HepG2 (cell line): ENCODE results near the gene GIN1. TPM values are rescaled to one million over a fixed set of nuclear protein-coding genes. Genes with fewer than 3 reads are reported as not detected.

Experiments used
- ATF5 ChIP-seq: sonication (generic); formaldehyde crosslinking; IDR thresholded peaks from 2 replicates; pipeline ENCODE4 v1.4.0; 2020; ENCODE audit warnings: mild to moderate bottlenecking, low read depth, missing genetic modification reagents
- CREB3 ChIP-seq: sonication (generic); formaldehyde crosslinking; IDR thresholded peaks from 2 replicates; pipeline ENCODE4 v1.5.0; 2020; ENCODE audit warnings: missing genetic modification reagents
- DBP ChIP-seq: sonication (generic); formaldehyde crosslinking; IDR thresholded peaks from 2 replicates; pipeline ENCODE4 v1.4.0; 2020; ENCODE audit warnings: missing genetic modification reagents; ENCODE audit errors: not compliant biosample characterization
- FOXC1 ChIP-seq: sonication (generic); formaldehyde crosslinking; IDR thresholded peaks from 2 replicates; pipeline ENCODE4 v1.8.0; 2022; ENCODE audit warnings: mild to moderate bottlenecking, missing genetic modification reagents, borderline replicate concordance
- GATA4 ChIP-seq: sonication (generic); IDR thresholded peaks from 2 replicates; pipeline ENCODE4 v1.6.1; 2016; ENCODE audit warnings: antibody characterized with exemption, low read depth, borderline replicate concordance
- GFI1 ChIP-seq: sonication (generic); formaldehyde crosslinking; IDR thresholded peaks from 2 replicates; pipeline ENCODE4 v1.5.0; 2020; ENCODE audit warnings: missing genetic modification reagents, mild to moderate bottlenecking, borderline replicate concordance
- GLI4 ChIP-seq: sonication (generic); formaldehyde crosslinking; IDR thresholded peaks from 2 replicates; pipeline ENCODE4 v1.5.1; 2020; ENCODE audit warnings: missing genetic modification reagents, mild to moderate bottlenecking, moderate library complexity, borderline replicate concordance
- GLMP ChIP-seq: sonication (generic); formaldehyde crosslinking; IDR thresholded peaks from 2 replicates; pipeline ENCODE4 v1.9.0; 2021; ENCODE audit warnings: missing genetic modification reagents, mild to moderate bottlenecking, borderline replicate concordance
- MAF1 ChIP-seq: sonication (generic); formaldehyde crosslinking; IDR thresholded peaks from 2 replicates; pipeline ENCODE4 v1.5.0; 2020; ENCODE audit warnings: missing genetic modification reagents, borderline replicate concordance
- MED1 ChIP-seq: sonication (generic); formaldehyde crosslinking; IDR thresholded peaks from 2 replicates; pipeline ENCODE4 v1.4.0; 2020; ENCODE audit warnings: missing genetic modification reagents
- MYPOP ChIP-seq: sonication (generic); formaldehyde crosslinking; IDR thresholded peaks from 2 replicates; pipeline ENCODE4 v1.8.1; 2023; ENCODE audit warnings: mild to moderate bottlenecking, moderate library complexity, missing genetic modification reagents
- NFE2 ChIP-seq: sonication (generic); formaldehyde crosslinking; IDR thresholded peaks from 2 replicates; pipeline ENCODE4 v1.4.0; 2020; ENCODE audit warnings: missing genetic modification reagents
- SCMH1 ChIP-seq: sonication (generic); formaldehyde crosslinking; IDR thresholded peaks from 2 replicates; pipeline ENCODE4 v1.9.0; 2021; ENCODE audit warnings: missing genetic modification reagents, mild to moderate bottlenecking, borderline replicate concordance
- SKI ChIP-seq: fragments of 450-650 bp; IDR thresholded peaks from one replicate; pipeline ENCODE4 v1.6.1; 2018; ENCODE audit warnings: mild to moderate bottlenecking; ENCODE audit not compliant: partially characterized antibody
- ZBTB49 ChIP-seq: sonication (generic); formaldehyde crosslinking; IDR thresholded peaks from 2 replicates; pipeline ENCODE4 v1.4.0; 2020; ENCODE audit warnings: missing genetic modification reagents, borderline replicate concordance
- ZFP36 ChIP-seq: fragments of 150-350 bp; IDR thresholded peaks from 2 replicates; pipeline ENCODE4 v1.6.1; 2018; ENCODE audit warnings: borderline replicate concordance, low read length, low read depth; ENCODE audit not compliant: partially characterized antibody
- ZFP36L2 ChIP-seq: sonication (generic); formaldehyde crosslinking; IDR thresholded peaks from 2 replicates; pipeline ENCODE4 v1.4.0; 2020; ENCODE audit warnings: missing genetic modification reagents
- ZNF138 ChIP-seq: sonication (generic); formaldehyde crosslinking; IDR thresholded peaks from 2 replicates; pipeline ENCODE4 v1.5.0; 2020; ENCODE audit warnings: mild to moderate bottlenecking, low read depth, missing genetic modification reagents
- ZNF24 ChIP-seq: fragments of 450-650 bp; IDR thresholded peaks from 2 replicates; pipeline ENCODE4 v1.6.1; 2017; ENCODE audit warnings: antibody characterized with exemption, mild to moderate bottlenecking
- ZNF30 ChIP-seq: sonication (generic); formaldehyde crosslinking; IDR thresholded peaks from 2 replicates; pipeline ENCODE4 v1.5.0; 2020; ENCODE audit warnings: mild to moderate bottlenecking, missing genetic modification reagents
- ZNF343 ChIP-seq: sonication (generic); formaldehyde crosslinking; IDR thresholded peaks from 2 replicates; pipeline ENCODE4 v1.4.0; 2020; ENCODE audit warnings: mild to moderate bottlenecking, missing genetic modification reagents
- ZNF605 ChIP-seq: sonication (generic); formaldehyde crosslinking; IDR thresholded peaks from 2 replicates; pipeline ENCODE4 v1.8.0; 2022; ENCODE audit warnings: mild to moderate bottlenecking, missing genetic modification reagents
- polyA plus RNA-seq, 8 experiments: library from polyadenylated mRNA; depleted of rRNA in 3 of 8; stranded (reverse) in 7 of 8; unstranded in 1 of 8; fragments of >200 nt; fragmentation: Illumina TruSeq in 4 of 8; extraction: Trizol in 4 of 8; gene quantifications; 2 replicates each; pipeline versions ENCODE4 v1.2.1 to v1.2.3, GENCODE V29; 2011 to 2016; ENCODE audit warnings: low read depth in 4 of 8, missing spikeins in 1 of 8, mixed read lengths in 1 of 8; ENCODE audit not compliant: insufficient read depth in 1 of 8
- total RNA-seq, 5 experiments: library from RNA; depleted of rRNA; stranded (reverse); fragments of >200 nt; fragmentation: Illumina TruSeq; extraction: Trizol; gene quantifications; 2 replicates each; pipeline ENCODE4 v1.2.3, GENCODE V29; 2016; ENCODE audit warnings: low read depth in 1 of 5

GIN1 gene
- total and polyA plus RNA-seq, 2 of the 13 experiments (the other 11 are each of a cell fraction or from before 2014, with no cell fraction given): 1.7 to 7.7 TPM

GRCh38 chr5:103119765-103120606 is at the start of gene GIN1, which contains the start of gene PPIP5K2 (continued):
- TF ChIP-seq GLMP (CRISPR knock-in tag) (no peak), CREB3 (CRISPR knock-in tag) (no peak; the same call in 1 of the 2 replicates), ZNF30 (CRISPR knock-in tag) (no peak), SCMH1 (CRISPR knock-in tag) (no peak), ZNF138 (CRISPR knock-in tag) (no peak), ZFP36 (no peak), MAF1 (CRISPR knock-in tag) (no peak), MYPOP (CRISPR knock-in tag) (peak; percentile 90), ZFP36L2 (CRISPR knock-in tag) (no peak; the same call in 1 of the 2 replicates), DBP (CRISPR knock-in tag) (peak; percentile 29), ZNF605 (peak; percentile 95), GFI1 (0 out of 2 replicates have a peak, but pooled peaks have one; percentile 63), ZBTB49 (CRISPR knock-in tag) (no peak), ZNF24 (peak; percentile 73; the same call in 1 of the 2 replicates), NFE2 (CRISPR knock-in tag) (no peak), ZNF343 (no peak), FOXC1 (CRISPR knock-in tag) (peak; percentile 77; the same call in 1 of the 2 replicates), GATA4 (peak; percentile 67; the same call in 1 of the 2 replicates), MED1 (CRISPR knock-in tag) (peak; percentile 77), ATF5 (CRISPR knock-in tag) (no peak), SKI (peak; percentile 15), GLI4 (CRISPR knock-in tag) (peak; percentile 50; the same call in 1 of the 2 replicates)
